ENCODE results near the gene VCL. TPM values are rescaled to one million over a fixed set of nuclear protein-coding genes. Genes with fewer than 3 reads are reported as not detected.

VCL gene
- total and polyA plus RNA-seq, 12 donors = 117 to 369 (median 237) TPM

- Histone ChIP-seq H3K27me3 (no peaks in the 10 kb centered on the region), H3K36me3 (no peaks in the 10 kb centered on the region), H3K9me3 (no peaks in the 10 kb centered on the region), H3K4me3 (no peak overlapping the region), H3K27ac (no peak overlapping the region), H3K4me1 (peaks cover 0 to 29% (median 0%) of the 10 kb centered on the region in 9 donors)
- WGBS, 2 donors = 92 to 96% methylated on average over 3 of the region's 3 CpGs
- DNase-seq (no peak), ATAC-seq (no peak)
- TF ChIP-seq, protein P1, sequence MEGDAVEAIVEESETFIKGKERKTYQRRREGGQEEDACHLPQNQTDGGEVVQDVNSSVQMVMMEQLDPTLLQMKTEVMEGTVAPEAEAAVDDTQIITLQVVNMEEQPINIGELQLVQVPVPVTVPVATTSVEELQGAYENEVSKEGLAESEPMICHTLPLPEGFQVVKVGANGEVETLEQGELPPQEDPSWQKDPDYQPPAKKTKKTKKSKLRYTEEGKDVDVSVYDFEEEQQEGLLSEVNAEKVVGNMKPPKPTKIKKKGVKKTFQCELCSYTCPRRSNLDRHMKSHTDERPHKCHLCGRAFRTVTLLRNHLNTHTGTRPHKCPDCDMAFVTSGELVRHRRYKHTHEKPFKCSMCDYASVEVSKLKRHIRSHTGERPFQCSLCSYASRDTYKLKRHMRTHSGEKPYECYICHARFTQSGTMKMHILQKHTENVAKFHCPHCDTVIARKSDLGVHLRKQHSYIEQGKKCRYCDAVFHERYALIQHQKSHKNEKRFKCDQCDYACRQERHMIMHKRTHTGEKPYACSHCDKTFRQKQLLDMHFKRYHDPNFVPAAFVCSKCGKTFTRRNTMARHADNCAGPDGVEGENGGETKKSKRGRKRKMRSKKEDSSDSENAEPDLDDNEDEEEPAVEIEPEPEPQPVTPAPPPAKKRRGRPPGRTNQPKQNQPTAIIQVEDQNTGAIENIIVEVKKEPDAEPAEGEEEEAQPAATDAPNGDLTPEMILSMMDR (IDR thresholded peaks at IDR 0.05) = no peak
- intact Hi-C loops (cut with DNase I) = no loop called here
These were observed 16.1 kb upstream of the VCL start for GRCh38 chr10:73981812-73982211.

DNA sequence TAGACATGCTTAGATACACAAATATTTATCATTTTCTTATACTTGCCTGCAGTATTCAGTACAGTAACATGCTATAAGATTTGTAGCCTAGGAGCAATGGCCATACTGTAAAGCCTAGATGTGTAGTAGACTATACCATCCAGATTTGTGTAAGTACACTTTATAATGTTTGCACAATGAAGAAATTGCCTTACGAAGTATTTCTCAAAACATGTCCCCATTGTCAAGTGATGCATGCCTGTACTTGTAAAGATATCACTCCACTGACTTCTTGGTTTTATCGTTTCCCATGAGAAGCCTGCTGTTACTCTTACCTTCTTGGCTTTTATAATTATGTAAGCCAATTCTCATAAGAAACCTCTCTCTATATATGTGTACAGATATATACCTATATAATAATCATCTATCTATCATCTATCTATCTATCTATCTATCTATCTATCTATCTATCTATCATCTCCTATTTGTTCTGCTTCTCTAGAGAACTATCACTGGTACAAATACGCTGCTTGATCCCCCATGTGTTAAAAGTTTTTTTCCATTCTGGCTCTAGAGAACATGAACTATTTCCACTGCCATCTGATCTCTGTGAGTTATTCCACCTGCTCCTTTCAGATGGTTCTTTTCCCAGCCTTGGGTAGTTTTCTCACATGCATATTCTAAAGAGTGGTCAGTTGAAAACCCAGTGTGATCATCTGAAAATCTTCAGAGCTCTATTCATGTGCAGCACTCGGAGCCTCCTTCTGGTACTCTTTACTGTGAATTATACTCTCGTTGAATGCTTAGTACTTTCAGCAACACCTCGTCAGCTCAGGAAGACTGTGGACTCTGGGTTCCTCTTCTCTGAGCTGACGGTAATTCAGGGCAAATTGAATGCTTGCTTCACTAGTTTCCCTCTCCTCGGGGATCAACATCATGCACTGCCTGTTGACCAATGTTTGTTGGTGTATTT is 14.5 kb upstream of the VCL start:
- peaks cover 0 to 29% (median 0%) of the 10 kb centered on the region in 9 donors for H3K4me1 ChIP-seq
- H3K9me3 ChIP-seq = no peaks in the 10 kb centered on the region
- DNase-seq = no peak
- H3K4me3 ChIP-seq = no peak overlapping the region
- ATAC-seq = peak in 1 of 8 donors; percentile 46
- WGBS, 2 donors = 58 to 63% methylated on average over 8 of the region's 8 CpGs
- no peaks in the 10 kb centered on the region for H3K27me3 ChIP-seq
- H3K27ac ChIP-seq = no peak overlapping the region
- intact Hi-C loops (cut with DNase I) = no loop called here
- no peaks in the 10 kb centered on the region for H3K36me3 ChIP-seq
- TF ChIP-seq, protein P1 (IDR thresholded peaks at IDR 0.05) = no peak

DNA sequence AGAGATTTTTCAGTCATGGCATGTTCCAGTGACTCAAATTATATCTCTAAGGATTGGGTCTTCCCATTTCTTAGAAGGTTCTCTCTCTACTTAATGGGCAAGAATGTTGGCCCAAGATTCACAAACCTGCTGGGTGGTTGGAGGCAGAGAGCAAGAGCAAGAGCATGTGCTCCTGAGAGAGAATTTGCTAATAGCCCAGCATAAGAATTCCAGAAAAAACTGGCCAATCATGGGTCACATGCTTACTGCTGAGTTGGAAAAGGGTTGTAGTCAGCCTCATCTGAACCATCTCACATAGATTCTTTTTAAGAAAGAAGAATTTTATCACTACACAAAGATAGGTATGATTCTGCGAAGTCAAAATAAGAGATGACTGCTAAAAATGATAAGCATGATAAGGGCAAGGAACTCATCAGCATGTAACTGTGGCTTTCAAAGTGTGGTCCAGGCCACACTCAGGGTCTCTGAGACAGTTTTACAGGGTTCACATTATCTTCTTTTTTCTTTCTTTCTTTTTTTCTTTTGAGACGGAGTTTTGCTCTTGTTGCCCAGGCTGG is 8.2 kb upstream of the VCL start:
- WGBS, 2 donors = 93 to 98% methylated on average over 2 of the region's 2 CpGs
- no peaks in the 10 kb centered on the region for H3K36me3 ChIP-seq
- TF ChIP-seq, protein P1 (IDR thresholded peaks at IDR 0.05) = no peak
- intact Hi-C loops (cut with DNase I) = no loop called here
- H3K27me3 ChIP-seq = no peaks in the 10 kb centered on the region
- no peak overlapping the region for H3K4me3 ChIP-seq
- no peak overlapping the region for H3K27ac ChIP-seq
- peaks cover 0 to 3% (median 0%) of the 10 kb centered on the region in 11 donors for H3K9me3 ChIP-seq
- peaks cover 0 to 23% (median 0%) of the 10 kb centered on the region in 9 donors for H3K4me1 ChIP-seq
- ATAC-seq = no peak
- no peak for DNase-seq

DNA sequence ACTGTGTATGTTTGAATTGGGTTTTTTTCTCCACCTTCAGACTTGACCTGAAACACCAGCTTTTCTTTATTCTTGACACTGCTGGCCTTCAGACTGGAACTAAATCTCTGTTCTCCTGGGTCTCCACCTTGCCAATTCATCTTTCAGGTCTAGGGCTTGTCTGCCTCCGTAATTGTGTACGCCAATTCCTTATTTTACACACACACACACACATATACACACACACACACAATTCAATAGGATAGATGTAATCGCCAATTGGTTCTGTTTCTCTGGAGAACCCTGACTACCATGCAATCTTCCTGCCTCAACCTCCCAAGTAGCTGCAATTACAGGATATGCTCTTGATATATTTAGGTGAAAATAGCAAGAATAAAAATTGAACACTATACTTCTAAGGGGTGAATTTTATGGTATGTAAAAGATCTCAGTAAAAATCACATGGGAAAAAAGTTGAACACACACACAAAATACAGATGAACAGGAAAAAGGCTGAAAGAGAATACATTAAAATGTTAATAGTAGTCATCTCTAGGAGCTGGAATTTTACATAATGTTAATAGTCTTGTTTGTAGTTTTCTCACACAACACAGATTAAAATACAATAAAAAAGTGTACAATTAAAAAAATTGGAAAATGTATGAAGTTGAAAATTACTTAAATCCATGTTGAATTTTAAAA is 6.6 kb upstream of the VCL start:
- Histone ChIP-seq H3K4me1 (peaks cover 0 to 23% (median 0%) of the 10 kb centered on the region in 9 donors), H3K27me3 (no peaks in the 10 kb centered on the region), H3K36me3 (no peaks in the 10 kb centered on the region), H3K27ac (no peak overlapping the region), H3K4me3 (no peak overlapping the region), H3K9me3 (peaks cover 0 to 3% (median 0%) of the 10 kb centered on the region in 11 donors)
- no peak for DNase-seq
- ATAC-seq = no peak
- intact Hi-C loops (cut with DNase I) = no loop called here
- 96 to 97% methylated on average over 3 of the region's 3 CpGs for WGBS, 2 donors
- TF ChIP-seq, protein P1 (IDR thresholded peaks at IDR 0.05) = no peak
